ENCODE measurements around the gene DOP1A. TPM values are rescaled to one million over a fixed set of nuclear protein-coding genes. Genes with fewer than 3 reads are reported as not detected.

DOP1A gene
- total RNA-seq, 1 experiment from 2014 or later = 5.5 TPM

GRCh38 chr6:83125425-83125824 lies 58.0 kb downstream of the DOP1A start:
- no peak for TF ChIP-seq EZH2 (IDR thresholded peaks at IDR 0.05; ENCODE audit: low read length, unreplicated experiment)
- TF ChIP-seq, protein P1, sequence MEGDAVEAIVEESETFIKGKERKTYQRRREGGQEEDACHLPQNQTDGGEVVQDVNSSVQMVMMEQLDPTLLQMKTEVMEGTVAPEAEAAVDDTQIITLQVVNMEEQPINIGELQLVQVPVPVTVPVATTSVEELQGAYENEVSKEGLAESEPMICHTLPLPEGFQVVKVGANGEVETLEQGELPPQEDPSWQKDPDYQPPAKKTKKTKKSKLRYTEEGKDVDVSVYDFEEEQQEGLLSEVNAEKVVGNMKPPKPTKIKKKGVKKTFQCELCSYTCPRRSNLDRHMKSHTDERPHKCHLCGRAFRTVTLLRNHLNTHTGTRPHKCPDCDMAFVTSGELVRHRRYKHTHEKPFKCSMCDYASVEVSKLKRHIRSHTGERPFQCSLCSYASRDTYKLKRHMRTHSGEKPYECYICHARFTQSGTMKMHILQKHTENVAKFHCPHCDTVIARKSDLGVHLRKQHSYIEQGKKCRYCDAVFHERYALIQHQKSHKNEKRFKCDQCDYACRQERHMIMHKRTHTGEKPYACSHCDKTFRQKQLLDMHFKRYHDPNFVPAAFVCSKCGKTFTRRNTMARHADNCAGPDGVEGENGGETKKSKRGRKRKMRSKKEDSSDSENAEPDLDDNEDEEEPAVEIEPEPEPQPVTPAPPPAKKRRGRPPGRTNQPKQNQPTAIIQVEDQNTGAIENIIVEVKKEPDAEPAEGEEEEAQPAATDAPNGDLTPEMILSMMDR (conservative IDR thresholded peaks at IDR 0.05; ENCODE audit: low read depth, low read length) = no peak
- no peak for TF ChIP-seq EZH2phosphoT487 (IDR thresholded peaks at IDR 0.05; ENCODE audit: borderline replicate concordance, low read length)
- Histone ChIP-seq H2AFZ (ENCODE audit: low read length) (no peak overlapping the region), H3K36me3 (ENCODE audit: low read depth, low read length) (no peaks in the 10 kb centered on the region)

GRCh38 chr6:83126223-83126622 lies 58.8 kb downstream of the DOP1A start:
- Histone ChIP-seq H3F3A (ENCODE audit: low read length, unreplicated experiment) (no peaks in the 10 kb centered on the region), H3K9me2 (replicated peaks; ENCODE audit: low read length) (no peaks in the 10 kb centered on the region), H3K27me3 (ENCODE audit: low read length) (no peaks in the 10 kb centered on the region), H3K27ac (ENCODE audit: low read length) (no peak overlapping the region), H3K4me3 (ENCODE audit: low read length) (no peak overlapping the region), H3K9ac (ENCODE audit: low read length) (no peak overlapping the region), H3K79me2 (ENCODE audit: low read length) (no peaks in the 10 kb centered on the region), H4K20me1 (ENCODE audit: low read length) (no peaks in the 10 kb centered on the region), H3K9me3 (ENCODE audit: low read length) (no peaks in the 10 kb centered on the region), H3K4me1 (ENCODE audit: insufficient read depth, low read length) (no peaks in the 10 kb centered on the region), H3K4me2 (ENCODE audit: low read length) (no peak overlapping the region), H3K36me3 (ENCODE audit: low read depth, low read length) (no peaks in the 10 kb centered on the region), H2AFZ (ENCODE audit: low read length) (no peak overlapping the region)
- CTCF ChIA-PET = interaction anchor here (0.6 kb wide), 1 partner anchor 8 kb away, joined by 4 read pairs; no protein-coding TSS in a partner anchor
- intact Hi-C loops (cut with micrococcal nuclease) = no loop called here
- TF ChIP-seq EZH2 (IDR thresholded peaks at IDR 0.05; ENCODE audit: low read length, unreplicated experiment) (no peak), EZH2phosphoT487 (IDR thresholded peaks at IDR 0.05; ENCODE audit: borderline replicate concordance, low read length) (no peak)
- TF ChIP-seq, protein P1 (conservative IDR thresholded peaks at IDR 0.05; ENCODE audit: low read depth, low read length) = no peak
- no TSS peak for BruUV-seq (replicated peaks)
- no peak for ATAC-seq
- no peak for DNase-seq
- POLR2A ChIA-PET (ENCODE audit: unreplicated experiment) = no interaction called here

More at GRCh38 chr6:83125425-83125824, 58.0 kb downstream of the DOP1A start:
- Histone ChIP-seq H4K20me1 (ENCODE audit: low read length) (no peaks in the 10 kb centered on the region), H3K9me3 (ENCODE audit: low read length) (no peaks in the 10 kb centered on the region), H3K27me3 (ENCODE audit: low read length) (no peaks in the 10 kb centered on the region), H3K27ac (ENCODE audit: low read length) (no peak overlapping the region), H3K4me2 (ENCODE audit: low read length) (no peak overlapping the region), H3K4me1 (ENCODE audit: insufficient read depth, low read length) (no peaks in the 10 kb centered on the region), H3F3A (ENCODE audit: low read length, unreplicated experiment) (no peaks in the 10 kb centered on the region), H3K79me2 (ENCODE audit: low read length) (no peaks in the 10 kb centered on the region), H3K9me2 (replicated peaks; ENCODE audit: low read length) (no peaks in the 10 kb centered on the region), H3K4me3 (ENCODE audit: low read length) (no peak overlapping the region), H3K9ac (ENCODE audit: low read length) (no peak overlapping the region)
- DNase-seq (no peak), ATAC-seq (no peak)
- BruUV-seq (replicated peaks) = no TSS peak
- intact Hi-C loops (cut with micrococcal nuclease) = no loop called here
- ChIA-PET CTCF (no interaction called here), POLR2A (ENCODE audit: unreplicated experiment) (no interaction called here)

DNA sequence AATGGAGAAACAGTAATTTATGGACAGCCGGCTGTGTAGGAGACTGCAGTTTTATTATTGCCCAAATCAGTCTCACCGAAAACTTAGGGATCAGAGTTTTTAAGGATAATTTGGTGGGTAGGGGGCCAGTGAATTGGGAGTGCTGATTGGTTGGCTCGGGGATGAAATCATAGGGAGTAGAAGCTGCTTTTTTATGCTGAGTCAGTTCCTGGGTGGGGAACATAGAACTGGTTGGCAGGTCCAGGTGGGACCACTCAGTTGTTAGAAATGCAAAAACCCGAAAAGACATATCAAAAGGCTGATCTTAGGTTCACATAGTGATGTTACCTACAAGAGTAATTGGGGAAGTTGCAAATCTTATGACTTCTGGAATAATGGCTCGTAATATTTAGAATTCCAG lies 59.3 kb downstream of the DOP1A start:
- intact Hi-C loops (cut with micrococcal nuclease) = no loop called here
- no peaks in the 10 kb centered on the region for H3K27me3 ChIP-seq (ENCODE audit: low read length)
- ChIA-PET CTCF (interaction anchor here (0.6 kb wide), 1 partner anchor 8 kb away, joined by 4 read pairs; no protein-coding TSS in a partner anchor), POLR2A (ENCODE audit: unreplicated experiment) (no interaction called here)
- no peak overlapping the region for H3K9ac ChIP-seq (ENCODE audit: low read length)
- no peaks in the 10 kb centered on the region for H3K4me1 ChIP-seq (ENCODE audit: insufficient read depth, low read length)
- ATAC-seq (no peak), DNase-seq (no peak)
- no peak for TF ChIP-seq EZH2phosphoT487 (IDR thresholded peaks at IDR 0.05; ENCODE audit: borderline replicate concordance, low read length)
- TF ChIP-seq, protein P1 (conservative IDR thresholded peaks at IDR 0.05; ENCODE audit: low read depth, low read length) = no peak
- no peak for TF ChIP-seq EZH2 (IDR thresholded peaks at IDR 0.05; ENCODE audit: low read length, unreplicated experiment)
- no peak overlapping the region for H3K4me3 ChIP-seq (ENCODE audit: low read length)
- no peaks in the 10 kb centered on the region for H3K79me2 ChIP-seq (ENCODE audit: low read length)
- no peaks in the 10 kb centered on the region for H3K9me3 ChIP-seq (ENCODE audit: low read length)
- BruUV-seq (replicated peaks) = no TSS peak
- H2AFZ ChIP-seq (ENCODE audit: low read length) = no peak overlapping the region
- no peaks in the 10 kb centered on the region for H3F3A ChIP-seq (ENCODE audit: low read length, unreplicated experiment)
- H3K9me2 ChIP-seq (replicated peaks; ENCODE audit: low read length) = no peaks in the 10 kb centered on the region
- H3K36me3 ChIP-seq (ENCODE audit: low read depth, low read length) = no peaks in the 10 kb centered on the region
- no peak overlapping the region for H3K27ac ChIP-seq (ENCODE audit: low read length)
- H4K20me1 ChIP-seq (ENCODE audit: low read length) = no peaks in the 10 kb centered on the region
- no peak overlapping the region for H3K4me2 ChIP-seq (ENCODE audit: low read length)

Measured in PC-3 (cell line).